Stimulated activated CD4-positive, alpha-beta T cell treated with anti-CD3 and anti-CD28 coated beads, Interleukin-4, amount 100 ng/mL, for 4 hours (primary cell): Measurements from ENCODE around the gene TSPO.

ENCODE experiments used
- DNase-seq, 2 experiments: peaks; one replicate each; pipeline ENCODE4 v3.0.0-alpha.2; 2020

Gene TSPO

GRCh38 chr22:43203471-43203981 lies 52.2 kb downstream of the TSPO start:
- no peak for DNase-seq

GRCh38 chr22:43205261-43205691 lies 53.9 kb downstream of the TSPO start:
- DNase-seq, result peak in 1 of 2 experiments; percentile 25

GRCh38 chr22:43205748-43206508 lies 54.6 kb downstream of the TSPO start:
- peak in 1 of 2 experiments; percentile 27 for DNase-seq

GRCh38 chr22:43206509-43207161 lies 55.3 kb downstream of the TSPO start:
- no peak for DNase-seq

- no peak for DNase-seq
Measured at GRCh38 chr22:43207386-43207785, 56.0 kb downstream of the TSPO start.

GRCh38 chr22:43207849-43208702 lies 56.7 kb downstream of the TSPO start:
- DNase-seq, result no peak

GRCh38 chr22:43208703-43209522 lies 57.6 kb downstream of the TSPO start:
- no peak for DNase-seq

GRCh38 chr22:43209523-43209890 lies 58.1 kb downstream of the TSPO start:
- DNase-seq, result no peak

GRCh38 chr22:43209971-43210370 lies 58.6 kb downstream of the TSPO start:
- DNase-seq, result no peak

GRCh38 chr22:43210631-43211515 lies 59.5 kb downstream of the TSPO start:
- DNase-seq, result no peak

GRCh38 chr22:43211941-43212433 lies 60.6 kb downstream of the TSPO start:
- no peak for DNase-seq

- no peak for DNase-seq
Measured at GRCh38 chr22:43212434-43212952, 61.1 kb downstream of the TSPO start.
